SK-N-SH (cell line): ENCODE measurements around the gene OR52D1. TPM values are rescaled to one million over a fixed set of nuclear protein-coding genes. Genes with fewer than 3 reads are reported as not detected.

Experiments used
- CTCF ChIA-PET: fragments of 300-600, 350-600 bp; formaldehyde crosslinking; extraction: SDS; loops from one replicate; lab custom pipeline; 2021; lab: Yijun Ruan, JAX
- POLR2A ChIA-PET: fragments of 350-600 bp; sonication (Branson Sonifier 250); formaldehyde crosslinking; extraction: SDS; loops from one replicate; lab custom pipeline; 2020; ENCODE audit warnings: antibody characterized with exemption, inconsistent platforms; lab: Yijun Ruan, JAX
- DNase-seq: peaks from one replicate; pipeline ENCODE4 v3.0.0; 2012
- H2AFZ ChIP-seq: fragments of 200-600 bp; sonication (generic); 2 replicates; pipeline ENCODE4 v1.8.1; 2016; ENCODE audit warnings: antibody characterized with exemption, mild to moderate bottlenecking, low read depth
- H3F3A ChIP-seq: fragments of 200-600 bp; sonication (generic); replicated peaks from 2 replicates; pipeline ENCODE3; 2016; ENCODE audit warnings: antibody characterized with exemption, mild to moderate bottlenecking; ENCODE audit not compliant: insufficient read depth
- H3K27ac ChIP-seq, 2 experiments: fragments of 200-500 bp in 1 of 2; fragments of 200-600 bp in 1 of 2; sonication (Bioruptor generic) in 1 of 2; sonication (generic), shearing (Covaris generic) in 1 of 2; 2 replicates each; pipeline versions ENCODE4 v1.5.1 to v1.6.1; 2014 to 2016; ENCODE audit warnings: low read depth in 2 of 2, inconsistent platforms in 1 of 2, low read length in 1 of 2, mild to moderate bottlenecking in 1 of 2, mixed read lengths in 1 of 2
- H3K27me3 ChIP-seq: fragments of 200-600 bp; sonication (generic), shearing (Covaris generic); 2 replicates; pipeline ENCODE4 v1.6.1; 2016; ENCODE audit warnings: mixed run types; ENCODE audit not compliant: insufficient read depth
- H3K36me3 ChIP-seq, 2 experiments: fragments of 200-500 bp in 1 of 2; fragments of 200-600 bp in 1 of 2; sonication (Bioruptor generic) in 1 of 2; sonication (generic) in 1 of 2; replicated peaks in 1 of 2; 2 replicates each; pipeline versions ENCODE3 to v1.5.1; 2014 to 2016; ENCODE audit warnings: low read length in 1 of 2, mild to moderate bottlenecking in 1 of 2; ENCODE audit not compliant: insufficient read depth in 2 of 2, control insufficient read depth in 1 of 2
- H3K4me1 ChIP-seq, 2 experiments: fragments of 200-500 bp in 1 of 2; fragments of 200-600 bp in 1 of 2; sonication (Bioruptor generic) in 1 of 2; sonication (generic), shearing (Covaris generic) in 1 of 2; 2 replicates each; pipeline versions ENCODE4 v1.5.1 to v1.6.1; 2014 to 2016; ENCODE audit warnings: low read depth in 1 of 2, low read length in 1 of 2, mixed run types in 1 of 2; ENCODE audit not compliant: insufficient read depth in 2 of 2, control insufficient read depth in 1 of 2
- H3K4me2 ChIP-seq: fragments of 200-600 bp; sonication (generic), shearing (Covaris generic); 2 replicates; pipeline ENCODE4 v1.6.1; 2017; ENCODE audit warnings: mixed run types
- H3K4me3 ChIP-seq, 2 experiments: fragments of 200-500 bp in 1 of 2; fragments of 200-600 bp in 1 of 2; sonication (Bioruptor generic) in 1 of 2; sonication (generic), shearing (Covaris generic) in 1 of 2; 2 replicates each; pipeline versions ENCODE4 v1.5.1 to v1.8.1; 2014 to 2016; ENCODE audit warnings: low read depth in 2 of 2, inconsistent platforms in 1 of 2, low read length in 1 of 2, mild to moderate bottlenecking in 1 of 2, mixed read lengths in 1 of 2, moderate library complexity in 1 of 2
- H3K79me2 ChIP-seq: fragments of 200-600 bp; sonication (generic); 2 replicates; pipeline ENCODE4 v1.8.1; 2017; ENCODE audit warnings: mild to moderate bottlenecking; ENCODE audit not compliant: insufficient read depth
- H3K9ac ChIP-seq: fragments of 200-600 bp; sonication (generic); 2 replicates; pipeline ENCODE4 v1.6.1; 2017; ENCODE audit warnings: mixed run types
- H3K9me2 ChIP-seq: fragments of 200-600 bp; sonication (generic); 2 replicates; pipeline ENCODE4 v1.6.1; 2017; ENCODE audit warnings: mixed run types
- H3K9me3 ChIP-seq: fragments of 200-600 bp; sonication (generic); 2 replicates; pipeline ENCODE4 v1.6.1; 2017; ENCODE audit warnings: mixed run types, mild to moderate bottlenecking, moderate library complexity
- H4K20me1 ChIP-seq: fragments of 200-600 bp; sonication (generic); 2 replicates; pipeline ENCODE4 v1.6.1; 2017; ENCODE audit warnings: mild to moderate bottlenecking, mixed run types; ENCODE audit not compliant: insufficient read depth
- CHD2 ChIP-seq: fragments of 150-350 bp; IDR thresholded peaks from 2 replicates; pipeline ENCODE4 v1.6.1; 2018; ENCODE audit warnings: low read length; ENCODE audit not compliant: partially characterized antibody
- CTCF ChIP-seq: fragments of 200-600 bp; sonication (generic); IDR thresholded peaks from 2 replicates; pipeline ENCODE4 v1.6.1; 2017; ENCODE audit warnings: antibody characterized with exemption, mild to moderate bottlenecking, moderate library complexity
- ELF1 ChIP-seq: IDR thresholded peaks from 2 replicates; pipeline ENCODE4 v1.4.0; 2012
- EZH2phosphoT487 ChIP-seq: fragments of 200-600 bp; sonication (generic); IDR thresholded peaks from 2 replicates; pipeline ENCODE4 v1.6.1; 2017; ENCODE audit warnings: low read depth, mixed run types, mild to moderate bottlenecking, antibody characterized with exemption, moderate library complexity, borderline replicate concordance
- FOSL2 ChIP-seq: IDR thresholded peaks from 2 replicates; pipeline ENCODE4 v1.4.0; 2012; ENCODE audit warnings: low read depth, mild to moderate bottlenecking, moderate library complexity, borderline replicate concordance
- FOXJ3 ChIP-seq: sonication (generic); formaldehyde crosslinking; IDR thresholded peaks from 2 replicates; pipeline ENCODE4 v1.5.1; 2020; ENCODE audit warnings: mild to moderate bottlenecking, missing genetic modification reagents
- GABPA ChIP-seq: IDR thresholded peaks from 2 replicates; pipeline ENCODE4 v1.4.0; 2012; ENCODE audit warnings: low read depth, mild to moderate bottlenecking
- GATA2 ChIP-seq: sonication (generic); formaldehyde crosslinking; IDR thresholded peaks from 2 replicates; pipeline ENCODE4 v1.5.0; 2020; ENCODE audit warnings: mild to moderate bottlenecking, missing genetic modification reagents
- JUND ChIP-seq: IDR thresholded peaks from 2 replicates; pipeline ENCODE4 v1.4.0; 2012
- MEF2A ChIP-seq: IDR thresholded peaks from 2 replicates; pipeline ENCODE4 v1.4.0; 2012; ENCODE audit warnings: low read depth, borderline replicate concordance
- MXI1 ChIP-seq: IDR thresholded peaks from 2 replicates; pipeline ENCODE4 v1.6.1; 2012; ENCODE audit warnings: mild to moderate bottlenecking, low read depth, low read length, improper control_type of control experiment
- NFIC ChIP-seq: IDR thresholded peaks from 2 replicates; pipeline ENCODE4 v1.4.0; 2012; ENCODE audit warnings: borderline replicate concordance
- POLR2AphosphoS5 ChIP-seq: IDR thresholded peaks from 2 replicates; pipeline ENCODE4 v1.6.1; 2012; ENCODE audit warnings: low read depth, low read length
- RAD21 ChIP-seq: IDR thresholded peaks from 2 replicates; pipeline ENCODE4 v1.6.1; 2012; ENCODE audit warnings: mild to moderate bottlenecking, low read length
- RXRA ChIP-seq: IDR thresholded peaks from 2 replicates; pipeline ENCODE4 v1.4.0; 2012; ENCODE audit warnings: low read depth, mild to moderate bottlenecking, borderline replicate concordance
- SMC3 ChIP-seq: IDR thresholded peaks from 2 replicates; pipeline ENCODE4 v1.6.1; 2012; ENCODE audit warnings: low read depth, low read length, improper control_type of control experiment
- TAF1 ChIP-seq: IDR thresholded peaks from 2 replicates; pipeline ENCODE4 v1.6.1; 2012; ENCODE audit warnings: low read depth, mild to moderate bottlenecking, low read length, moderate library complexity, borderline replicate concordance
- TCF12 ChIP-seq: IDR thresholded peaks from 2 replicates; pipeline ENCODE4 v1.4.0; 2012
- YY1 ChIP-seq: IDR thresholded peaks from 2 replicates; pipeline ENCODE4 v1.4.0; 2012; ENCODE audit warnings: low read depth, mild to moderate bottlenecking
- WGBS: methylation state at CpG from one replicate; pipeline ENCODE4 v1.1.6; 2017; ENCODE audit warnings: low lambda C conversion rate; 5-methylcytosine and 5-hydroxymethylcytosine counted together
- polyA plus RNA-seq, 3 experiments: library from polyadenylated mRNA; depleted of rRNA; stranded (reverse); fragments of >200 nt; gene quantifications; 2 replicates each; pipeline ENCODE4 v1.2.3, GENCODE V29; 2012
- TF ChIP-seq, protein P1 (sequence below): IDR thresholded peaks from 2 replicates; pipeline ENCODE4; 2012
- TF ChIP-seq, protein P2 (sequence below): IDR thresholded peaks from 2 replicates; pipeline ENCODE4 v1.4.0; 2012; ENCODE audit warnings: low read depth, borderline replicate concordance
- TF ChIP-seq, protein P3 (sequence below): IDR thresholded peaks from 2 replicates; pipeline ENCODE4 v1.4.0; 2012; ENCODE audit warnings: low read depth

Gene OR52D1
- polyA plus RNA-seq, 1 of the 3 experiments (the other 2 are of a cell fraction) = not detected

DNA sequence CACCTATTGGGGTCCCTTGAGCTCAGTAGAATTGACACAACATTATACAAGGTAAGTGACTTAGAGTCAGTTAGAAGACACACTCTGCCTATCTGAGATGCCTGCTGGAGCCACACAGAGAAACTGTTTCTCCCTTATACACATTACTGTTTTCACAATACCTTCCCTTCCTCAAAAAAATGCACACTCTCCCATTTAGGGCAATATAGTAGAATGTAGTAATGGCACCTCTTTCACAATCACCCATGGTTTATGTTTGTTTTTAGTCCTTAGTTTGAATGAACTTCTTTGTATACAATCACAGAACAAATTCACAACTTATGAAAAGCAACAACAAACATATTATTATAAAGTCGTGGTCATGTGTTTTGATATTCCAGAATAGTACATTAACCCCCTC lies 45.6 kb downstream of the OR52D1 start:
- TF ChIP-seq FOXJ3 (CRISPR knock-in tag) = no peak
- no peak for TF ChIP-seq CTCF
- TF ChIP-seq CHD2 = no peak
- no peak for TF ChIP-seq NFIC
- TF ChIP-seq, all 33 proteins: peak for 0
- no peaks in the 10 kb centered on the region for H3K9me2 ChIP-seq
- no peaks in the 10 kb centered on the region for H3K79me2 ChIP-seq
- no peak overlapping the region for H3K4me2 ChIP-seq
- no peaks in the 10 kb centered on the region for H3K4me1 ChIP-seq
- H3K4me3 ChIP-seq = no peak overlapping the region
- H4K20me1 ChIP-seq = no peaks in the 10 kb centered on the region
- CTCF ChIA-PET = no interaction called here
- H3K9me3 ChIP-seq = no peaks in the 10 kb centered on the region
- peaks cover 9% of the 10 kb centered on the region for H3K27me3 ChIP-seq
- no peak overlapping the region for H3K9ac ChIP-seq
- POLR2A ChIA-PET = no interaction called here
- no peak overlapping the region for H2AFZ ChIP-seq
- no peak for DNase-seq
- no peaks in the 10 kb centered on the region for H3F3A ChIP-seq
- no peaks in the 10 kb centered on the region for H3K36me3 ChIP-seq
- H3K27ac ChIP-seq = no peak overlapping the region
- 0% methylated on average over 1 of the region's 1 CpG for WGBS

GRCh38 chr11:5536482-5536881 lies 48.0 kb downstream of the OR52D1 start:
- H3K4me1 ChIP-seq = no peaks in the 10 kb centered on the region
- no peaks in the 10 kb centered on the region for H3K9me3 ChIP-seq
- H3K4me3 ChIP-seq = no peak overlapping the region
- no peaks in the 10 kb centered on the region for H3K9me2 ChIP-seq
- DNase-seq = no peak
- H3K79me2 ChIP-seq = no peaks in the 10 kb centered on the region
- H2AFZ ChIP-seq = no peak overlapping the region
- CTCF ChIA-PET = no interaction called here
- no peak overlapping the region for H3K27ac ChIP-seq
- H3K27me3 ChIP-seq = peaks cover under 1% of the 10 kb centered on the region; the same call in 1 of the 2 replicates
- no peaks in the 10 kb centered on the region for H3K36me3 ChIP-seq
- H3F3A ChIP-seq = no peaks in the 10 kb centered on the region
- no peak overlapping the region for H3K4me2 ChIP-seq
- TF ChIP-seq GATA2 (CRISPR knock-in tag) (no peak), EZH2phosphoT487 (no peak), SMC3 (no peak), RAD21 (no peak), CTCF (no peak), FOSL2 (no peak), MEF2A (no peak), TCF12 (no peak), CHD2 (no peak), JUND (no peak), TAF1 (no peak), RXRA (no peak), YY1 (no peak), POLR2AphosphoS5 (no peak), GABPA (no peak), ELF1 (no peak), MXI1 (no peak)
- TF ChIP-seq, protein P1, sequence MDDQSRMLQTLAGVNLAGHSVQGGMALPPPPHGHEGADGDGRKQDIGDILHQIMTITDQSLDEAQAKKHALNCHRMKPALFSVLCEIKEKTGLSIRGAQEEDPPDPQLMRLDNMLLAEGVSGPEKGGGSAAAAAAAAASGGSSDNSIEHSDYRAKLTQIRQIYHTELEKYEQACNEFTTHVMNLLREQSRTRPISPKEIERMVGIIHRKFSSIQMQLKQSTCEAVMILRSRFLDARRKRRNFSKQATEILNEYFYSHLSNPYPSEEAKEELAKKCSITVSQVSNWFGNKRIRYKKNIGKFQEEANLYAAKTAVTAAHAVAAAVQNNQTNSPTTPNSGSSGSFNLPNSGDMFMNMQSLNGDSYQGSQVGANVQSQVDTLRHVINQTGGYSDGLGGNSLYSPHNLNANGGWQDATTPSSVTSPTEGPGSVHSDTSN = no peak
- TF ChIP-seq, protein P2, sequence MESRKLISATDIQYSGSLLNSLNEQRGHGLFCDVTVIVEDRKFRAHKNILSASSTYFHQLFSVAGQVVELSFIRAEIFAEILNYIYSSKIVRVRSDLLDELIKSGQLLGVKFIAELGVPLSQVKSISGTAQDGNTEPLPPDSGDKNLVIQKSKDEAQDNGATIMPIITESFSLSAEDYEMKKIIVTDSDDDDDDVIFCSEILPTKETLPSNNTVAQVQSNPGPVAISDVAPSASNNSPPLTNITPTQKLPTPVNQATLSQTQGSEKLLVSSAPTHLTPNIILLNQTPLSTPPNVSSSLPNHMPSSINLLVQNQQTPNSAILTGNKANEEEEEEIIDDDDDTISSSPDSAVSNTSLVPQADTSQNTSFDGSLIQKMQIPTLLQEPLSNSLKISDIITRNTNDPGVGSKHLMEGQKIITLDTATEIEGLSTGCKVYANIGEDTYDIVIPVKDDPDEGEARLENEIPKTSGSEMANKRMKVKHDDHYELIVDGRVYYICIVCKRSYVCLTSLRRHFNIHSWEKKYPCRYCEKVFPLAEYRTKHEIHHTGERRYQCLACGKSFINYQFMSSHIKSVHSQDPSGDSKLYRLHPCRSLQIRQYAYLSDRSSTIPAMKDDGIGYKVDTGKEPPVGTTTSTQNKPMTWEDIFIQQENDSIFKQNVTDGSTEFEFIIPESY = no peak
- TF ChIP-seq, protein P3, sequence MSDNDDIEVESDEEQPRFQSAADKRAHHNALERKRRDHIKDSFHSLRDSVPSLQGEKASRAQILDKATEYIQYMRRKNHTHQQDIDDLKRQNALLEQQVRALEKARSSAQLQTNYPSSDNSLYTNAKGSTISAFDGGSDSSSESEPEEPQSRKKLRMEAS = no peak
- H4K20me1 ChIP-seq = no peaks in the 10 kb centered on the region
- POLR2A ChIA-PET = no interaction called here
- H3K9ac ChIP-seq = no peak overlapping the region
